Activated naive CD8-positive, alpha-beta T cell treated with anti-CD3 and anti-CD28 coated beads, Interleukin-2, amount 50 U/mL, for 24 hours (primary cell): ENCODE measurements around the gene ARSG.
"Not testable (repeated sequence)": the region's sequence is repeated elsewhere in the genome, so short reads cannot be mapped to it uniquely, and the experiment has no call there.

Source experiments
- ATAC-seq: fragments of 150-1000 bp; cut with Tn5 transposase; one replicate; pipeline ENCODE4 v1.10.0; 2021
- DNase-seq: peaks from one replicate; pipeline ENCODE4 v3.0.0; 2021
- H3K27ac Mint-ChIP-seq: one replicate; pipeline ENCODE4 v1.8.0; 2021; ENCODE audit warnings: mild to moderate bottlenecking, mixed read lengths
- H3K27me3 Mint-ChIP-seq: one replicate; pipeline ENCODE4 v1.8.0; 2021; ENCODE audit warnings: mixed read lengths
- H3K36me3 Mint-ChIP-seq: one replicate; pipeline ENCODE4 v1.8.0; 2021; ENCODE audit warnings: low read depth, mixed read lengths
- H3K4me1 Mint-ChIP-seq: one replicate; pipeline ENCODE4 v1.8.0; 2021; ENCODE audit warnings: mixed read lengths
- H3K4me3 Mint-ChIP-seq: one replicate; pipeline ENCODE4 v1.8.0; 2021; ENCODE audit warnings: mild to moderate bottlenecking, moderate library complexity, mixed read lengths
- H3K9me3 Mint-ChIP-seq: one replicate; pipeline ENCODE4 v1.8.0; 2021; ENCODE audit warnings: mixed read lengths

The ARSG gene

DNA sequence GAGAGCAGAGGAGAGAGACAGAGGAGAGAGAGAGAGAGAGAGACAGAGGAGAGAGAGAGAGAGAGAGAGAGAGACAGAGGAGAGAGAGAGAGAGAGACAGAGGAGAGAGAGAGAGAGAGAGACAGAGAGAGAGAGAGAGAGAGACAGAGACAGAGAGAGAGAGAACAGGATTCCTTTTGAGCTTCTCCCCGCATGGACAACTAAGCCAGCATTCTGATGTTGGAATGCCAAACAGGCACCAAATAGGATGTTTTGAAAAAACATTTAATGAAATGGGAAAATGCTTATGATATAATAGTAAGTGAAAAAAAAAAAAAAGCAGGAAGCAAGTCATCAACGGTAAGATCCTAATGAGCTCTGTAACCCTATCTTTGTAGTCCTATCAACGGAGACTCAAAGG lies 60.7 kb downstream of the ARSG start:
- no peak for ATAC-seq
- Mint-ChIP-seq H3K27ac (no peak overlapping the region), H3K4me1 (peaks cover 75% of the 10 kb centered on the region)

GRCh38 chr17:68352671-68353070 lies 61.4 kb downstream of the ARSG start:
- not testable (repeated sequence) for ATAC-seq, H3K27ac Mint-ChIP-seq
- H3K4me1 Mint-ChIP-seq = peaks cover 75% of the 10 kb centered on the region

More for the DNA sequence above, 60.7 kb downstream of the ARSG start:
- Mint-ChIP-seq H3K9me3 (no peaks in the 10 kb centered on the region), H3K27me3 (no peaks in the 10 kb centered on the region), H3K36me3 (peaks cover 14% of the 10 kb centered on the region), H3K4me3 (no peak overlapping the region)
- DNase-seq = no peak

DNA sequence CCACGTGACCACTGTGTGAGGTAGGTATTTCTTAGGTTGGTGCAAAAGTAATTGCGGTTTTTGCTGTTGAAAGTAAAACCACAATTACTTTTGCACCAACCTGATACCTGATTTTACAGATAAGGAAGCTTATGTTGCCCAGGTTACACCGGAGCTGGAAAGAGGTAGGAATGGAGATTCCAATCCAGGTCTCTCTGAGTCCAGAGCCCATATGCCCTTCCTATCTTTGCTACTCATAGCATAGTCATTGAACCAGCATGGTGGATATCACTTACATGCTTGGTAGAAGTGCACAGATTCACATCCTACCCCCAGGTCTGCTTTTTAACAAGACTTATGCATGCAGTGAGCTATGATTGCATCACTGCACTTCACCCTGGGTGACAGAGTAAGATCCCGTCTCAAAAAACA lies 61.8 kb downstream of the ARSG start:
- no peaks in the 10 kb centered on the region for H3K27me3 Mint-ChIP-seq

More at GRCh38 chr17:68352671-68353070, 61.4 kb downstream of the ARSG start:
- H3K27me3 Mint-ChIP-seq, DNase-seq, H3K4me3 Mint-ChIP-seq, H3K9me3 Mint-ChIP-seq: not testable (repeated sequence)
- H3K36me3 Mint-ChIP-seq = peaks cover 14% of the 10 kb centered on the region

GRCh38 chr17:68354311-68354710 lies 63.0 kb downstream of the ARSG start:
- not testable (repeated sequence) for ATAC-seq

More for the DNA sequence above, 61.8 kb downstream of the ARSG start:
- Mint-ChIP-seq H3K4me1 (peaks cover 72% of the 10 kb centered on the region), H3K4me3 (no peak overlapping the region), H3K36me3 (peaks cover 9% of the 10 kb centered on the region), H3K27ac (no peak overlapping the region), H3K9me3 (no peaks in the 10 kb centered on the region)
- no peak for DNase-seq
- ATAC-seq = no peak

DNA sequence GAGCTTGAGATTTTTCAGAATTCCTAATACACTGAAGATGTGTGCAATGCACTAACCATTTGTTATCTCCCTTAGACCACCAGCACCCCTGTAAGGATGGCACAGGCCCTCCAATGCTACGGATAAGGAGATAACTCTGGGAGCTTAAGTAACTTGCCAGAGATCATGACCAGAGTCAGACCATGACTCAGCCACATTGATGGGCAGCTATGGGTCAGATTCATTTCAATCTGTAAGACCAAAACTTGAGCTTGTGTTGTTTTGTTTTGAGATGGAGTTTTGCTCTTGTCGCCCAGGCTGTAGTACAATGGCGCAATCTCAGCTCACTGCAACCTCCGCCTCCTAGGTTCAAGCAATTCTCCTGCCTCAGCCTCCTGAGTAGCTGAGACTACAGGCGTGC lies 63.8 kb downstream of the ARSG start:
- not testable (repeated sequence) for H3K36me3 Mint-ChIP-seq

More at GRCh38 chr17:68354311-68354710, 63.0 kb downstream of the ARSG start:
- not testable (repeated sequence) for H3K27me3 Mint-ChIP-seq, H3K9me3 Mint-ChIP-seq, H3K27ac Mint-ChIP-seq, DNase-seq, H3K4me3 Mint-ChIP-seq, H3K36me3 Mint-ChIP-seq
- H3K4me1 Mint-ChIP-seq = peaks cover 62% of the 10 kb centered on the region

DNA sequence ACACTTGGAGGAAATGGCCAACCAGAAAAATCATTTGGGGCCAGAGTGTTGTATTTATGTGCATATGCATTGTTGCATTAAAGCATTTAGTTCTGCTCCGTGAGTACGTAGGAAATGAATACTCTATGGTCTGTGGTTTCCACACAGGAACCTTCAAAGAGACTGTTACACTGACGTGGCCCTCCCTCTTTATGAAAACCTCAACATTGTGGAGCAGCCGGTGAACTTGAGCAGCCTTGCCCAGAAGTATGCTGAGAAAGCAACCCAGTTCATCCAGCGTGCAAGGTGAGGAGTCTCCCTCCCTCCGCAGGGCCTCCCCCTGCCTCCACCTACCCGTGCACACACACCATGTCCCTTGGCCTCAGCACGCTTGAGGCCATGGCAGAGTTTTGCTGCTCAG lies 65.2 kb downstream of the ARSG start:
- ATAC-seq (peak; percentile 98), DNase-seq (peak; percentile 59)
- Mint-ChIP-seq H3K27me3 (no peaks in the 10 kb centered on the region), H3K4me3 (peak overlapping the region; percentile 40), H3K4me1 (peaks cover 54% of the 10 kb centered on the region), H3K36me3 (peaks cover 6% of the 10 kb centered on the region), H3K9me3 (no peaks in the 10 kb centered on the region), H3K27ac (peak overlapping the region; percentile 48)

More for the DNA sequence above, 63.8 kb downstream of the ARSG start:
- not testable (repeated sequence) for ATAC-seq, H3K27me3 Mint-ChIP-seq, H3K27ac Mint-ChIP-seq, DNase-seq, H3K4me3 Mint-ChIP-seq, H3K9me3 Mint-ChIP-seq
- H3K4me1 Mint-ChIP-seq = peaks cover 57% of the 10 kb centered on the region

- H3K4me3 Mint-ChIP-seq = peak overlapping the region; percentile 40
- no peak for DNase-seq
- peak overlapping the region; percentile 48 for H3K27ac Mint-ChIP-seq
- H3K4me1 Mint-ChIP-seq = peaks cover 50% of the 10 kb centered on the region
- no peak for ATAC-seq
- H3K9me3 Mint-ChIP-seq = no peaks in the 10 kb centered on the region
- no peaks in the 10 kb centered on the region for H3K27me3 Mint-ChIP-seq
- peaks cover 6% of the 10 kb centered on the region for H3K36me3 Mint-ChIP-seq
Measured at GRCh38 chr17:68356949-68357455, 65.7 kb downstream of the ARSG start.

GRCh38 chr17:68357886-68358285 lies 66.6 kb downstream of the ARSG start:
- ATAC-seq (no peak), DNase-seq (no peak)
- peaks cover 7% of the 10 kb centered on the region for H3K36me3 Mint-ChIP-seq
- H3K4me1 Mint-ChIP-seq = peaks cover 41% of the 10 kb centered on the region
- H3K27ac Mint-ChIP-seq = no peak overlapping the region
- no peak overlapping the region for H3K4me3 Mint-ChIP-seq
- no peaks in the 10 kb centered on the region for H3K27me3 Mint-ChIP-seq
- no peaks in the 10 kb centered on the region for H3K9me3 Mint-ChIP-seq

DNA sequence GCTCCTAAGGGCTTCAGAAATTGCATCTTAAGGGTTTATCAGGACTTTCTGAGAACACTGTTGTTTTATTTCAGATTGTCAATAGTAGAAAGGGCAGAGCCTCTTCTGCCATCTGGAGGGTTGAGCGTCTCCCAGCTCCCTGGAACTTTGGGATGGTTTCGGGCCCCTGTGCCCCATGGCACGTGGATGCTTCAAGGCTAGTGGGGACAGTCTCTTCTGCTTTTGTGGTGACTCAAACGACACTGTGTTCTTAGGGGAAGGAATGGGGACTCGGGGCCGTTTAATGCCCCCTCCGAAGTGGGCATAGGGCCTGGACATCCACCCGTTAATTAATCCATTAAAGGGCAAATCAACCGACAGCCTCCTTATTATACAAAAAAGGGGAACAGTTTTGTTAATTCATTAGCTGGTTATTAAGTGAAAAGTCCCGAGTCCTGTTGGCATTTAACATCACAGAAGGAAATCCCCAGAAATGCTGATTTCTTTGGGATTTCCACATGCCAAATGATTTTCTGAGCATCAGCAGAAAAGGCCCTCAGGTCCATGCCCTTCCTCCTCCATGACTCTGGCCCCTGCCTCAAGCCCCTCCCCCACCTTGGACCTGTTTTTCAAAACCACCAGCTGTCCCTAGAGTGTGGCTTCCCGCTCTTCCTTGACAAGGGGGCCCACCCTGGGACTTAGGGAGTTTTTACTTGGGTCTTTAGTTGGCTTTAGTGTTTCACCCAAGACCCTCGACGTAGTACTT lies 68.7 kb downstream of the ARSG start:
- no peak for ATAC-seq
- Mint-ChIP-seq H3K9me3 (no peaks in the 10 kb centered on the region), H3K27me3 (no peaks in the 10 kb centered on the region), H3K4me3 (no peak overlapping the region), H3K4me1 (peaks cover 29% of the 10 kb centered on the region), H3K27ac (no peak overlapping the region), H3K36me3 (peaks cover 8% of the 10 kb centered on the region)
- DNase-seq = no peak

- DNase-seq = no peak
- Mint-ChIP-seq H3K4me3 (no peak overlapping the region), H3K9me3 (no peaks in the 10 kb centered on the region), H3K4me1 (no peaks in the 10 kb centered on the region), H3K27ac (no peak overlapping the region), H3K36me3 (peaks cover 8% of the 10 kb centered on the region), H3K27me3 (no peaks in the 10 kb centered on the region)
- ATAC-seq = no peak
Measured at GRCh38 chr17:68365469-68365868, 74.2 kb downstream of the ARSG start.

GRCh38 chr17:68368387-68368786 lies 77.1 kb downstream of the ARSG start:
- no peak overlapping the region for H3K27ac Mint-ChIP-seq
- H3K4me3 Mint-ChIP-seq = no peak overlapping the region
- peaks cover 10% of the 10 kb centered on the region for H3K36me3 Mint-ChIP-seq
- ATAC-seq (no peak), DNase-seq (no peak)
- no peaks in the 10 kb centered on the region for H3K9me3 Mint-ChIP-seq
- H3K27me3 Mint-ChIP-seq = no peaks in the 10 kb centered on the region
- H3K4me1 Mint-ChIP-seq = no peaks in the 10 kb centered on the region

- H3K4me3 Mint-ChIP-seq = no peak overlapping the region
- no peaks in the 10 kb centered on the region for H3K9me3 Mint-ChIP-seq
- DNase-seq (no peak), ATAC-seq (no peak)
- peaks cover 3% of the 10 kb centered on the region for H3K36me3 Mint-ChIP-seq
- H3K4me1 Mint-ChIP-seq = no peaks in the 10 kb centered on the region
- H3K27ac Mint-ChIP-seq = no peak overlapping the region
- no peaks in the 10 kb centered on the region for H3K27me3 Mint-ChIP-seq
Measured at GRCh38 chr17:68375566-68375965, 84.3 kb downstream of the ARSG start.

DNA sequence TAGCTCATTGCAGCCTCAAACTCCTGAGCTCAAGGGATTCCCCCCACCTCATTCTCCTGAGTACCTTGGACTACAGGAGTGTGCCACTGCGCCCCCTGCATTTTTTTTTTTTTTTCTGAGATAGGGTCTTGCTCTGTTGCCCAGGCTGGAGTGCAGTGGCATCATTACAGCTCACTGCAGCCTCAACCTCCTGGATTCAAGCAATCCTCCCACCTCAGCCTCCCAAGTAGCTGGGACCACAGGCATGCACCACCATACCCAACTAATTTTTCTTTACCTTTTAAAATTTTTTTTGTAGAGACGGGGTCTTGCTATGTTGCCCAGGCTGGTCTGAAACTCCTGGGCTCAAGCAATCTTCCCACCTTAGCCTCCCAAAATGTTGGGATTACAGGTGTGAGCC lies 84.9 kb downstream of the ARSG start:
- not testable (repeated sequence) for H3K9me3 Mint-ChIP-seq, H3K4me1 Mint-ChIP-seq, ATAC-seq, H3K27ac Mint-ChIP-seq, H3K4me3 Mint-ChIP-seq, H3K36me3 Mint-ChIP-seq, H3K27me3 Mint-ChIP-seq, DNase-seq

DNA sequence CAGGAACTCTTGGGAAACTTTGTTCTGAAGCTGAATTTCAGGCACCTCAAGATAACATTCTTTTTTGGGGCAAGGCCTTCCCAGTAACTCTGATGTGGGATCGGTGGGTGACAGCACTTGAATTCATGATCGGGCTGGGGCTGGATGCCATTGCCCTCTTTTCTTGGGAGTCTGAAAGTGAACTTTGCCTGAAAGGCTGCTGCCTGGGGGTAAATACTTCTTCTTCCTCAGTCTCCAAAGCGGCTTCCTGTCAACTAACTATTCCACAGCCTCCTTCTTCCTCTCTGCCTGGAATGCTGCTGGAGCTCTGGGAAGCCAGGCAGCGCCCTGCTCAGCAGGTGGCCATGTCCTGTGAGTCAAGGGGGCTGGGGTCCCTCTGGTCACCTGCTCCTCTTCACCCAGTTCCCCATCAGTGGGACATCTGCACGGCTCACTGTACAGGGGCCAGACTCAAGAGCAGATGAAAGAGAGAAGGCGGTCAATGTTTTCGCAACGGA lies 86.5 kb downstream of the ARSG start:
- Mint-ChIP-seq H3K27ac (no peak overlapping the region), H3K4me1 (peaks cover 12% of the 10 kb centered on the region)
- no peak for ATAC-seq

More for the DNA sequence above, 86.5 kb downstream of the ARSG start:
- Mint-ChIP-seq H3K9me3 (no peaks in the 10 kb centered on the region), H3K4me3 (no peak overlapping the region), H3K36me3 (no peaks in the 10 kb centered on the region), H3K27me3 (no peaks in the 10 kb centered on the region)
- no peak for DNase-seq
